HG02798 (cell line): ENCODE measurements around the gene RALA.

Source experiments
- ATAC-seq: cut with Tn5 transposase; IDR thresholded peaks from one replicate; pipeline ENCODE4 v1.9.1; 2021; ENCODE audit warnings: mild to moderate bottlenecking; ENCODE audit not compliant: unreplicated experiment, poor library complexity

The RALA gene

GRCh38 chr7:39754326-39755120 is 131.2 kb downstream of the RALA start:
- no peak for ATAC-seq

- no peak for ATAC-seq
Observed at GRCh38 chr7:39757604-39758003, 134.2 kb downstream of the RALA start.
